Smooth muscle cell of trachea (primary cell): Measurements from ENCODE around the gene TMEM161A. TPM values are rescaled to one million over a fixed set of nuclear protein-coding genes. Genes with fewer than 3 reads are reported as not detected.

ENCODE experiments used
- total RNA-seq: library from RNA; depleted of rRNA; stranded (reverse); fragments of >200 nt; gene quantifications from 2 replicates; pipeline ENCODE4 v1.2.1, GENCODE V29; 2014

The TMEM161A gene
- total RNA-seq = 19.8 and 47.8 TPM in 2 replicates

GRCh38 chr19:19138109-19138981 lies at the start of gene TMEM161A:
TMEM161A (minus strand) TSS chr19:19138478; CDS start chr19:19138428, 50 bp downstream.

GRCh38 chr19:19170053-19170872 lies 32.0 kb upstream of the TMEM161A start, which contains the start of gene MEF2B:
MEF2B (minus strand) TSS chr19:19170263; CDS start chr19:19150735, 19,528 bp downstream.

Other genes starting within 250 kb of the TMEM161A start
- gene CERS1, start 242.3 kb downstream of the TMEM161A start, total RNA-seq = 0.29 and 2.5 TPM in 2 replicates
- 224 and 299 TPM in 2 replicates for gene COPE, start 219.1 kb downstream of the TMEM161A start, total RNA-seq
- 45.2 and 50.3 TPM in 2 replicates for gene DDX49, start 218.8 kb downstream of the TMEM161A start, total RNA-seq
- gene HOMER3, start 197.3 kb downstream of the TMEM161A start, total RNA-seq = 76.1 and 86.0 TPM in 2 replicates
- 33.6 and 37.5 TPM in 2 replicates for gene SUGP2, start 105.0 kb downstream of the TMEM161A start, total RNA-seq
- 43.2 TPM in 2 replicates for gene ARMC6, start 104.9 kb downstream of the TMEM161A start, total RNA-seq
- 7.9 and 12.4 TPM in 2 replicates for gene SLC25A42, start 74.5 kb downstream of the TMEM161A start, total RNA-seq
- gene MEF2B, start 31.8 kb upstream of the TMEM161A start, total RNA-seq = 0.17 TPM in 1 of 2 replicates, not detected in the other
- gene BORCS8, start 53.7 kb upstream of the TMEM161A start, total RNA-seq = 12.2 and 15.7 TPM in 2 replicates
- gene RFXANK, start 53.8 kb upstream of the TMEM161A start, total RNA-seq = 61.2 and 71.3 TPM in 2 replicates
- gene NR2C2AP, start 64.9 kb upstream of the TMEM161A start, total RNA-seq = 3.3 and 4.9 TPM in 2 replicates
- under 0.01 TPM in 2 replicates for gene NCAN, start 73.5 kb upstream of the TMEM161A start, total RNA-seq
- gene TM6SF2, start 134.8 kb upstream of the TMEM161A start, total RNA-seq = 0.29 and 1.7 TPM in 2 replicates
- gene SUGP1, start 182.0 kb upstream of the TMEM161A start, total RNA-seq = 23.9 and 26.5 TPM in 2 replicates
- gene MAU2, start 182.4 kb upstream of the TMEM161A start, total RNA-seq = 35.9 and 42.6 TPM in 2 replicates